AML-193 (cell line): ENCODE measurements around the gene C18orf63.
"Not testable (repeated sequence)": the region's sequence is repeated elsewhere in the genome, so short reads cannot be mapped to it uniquely, and the experiment has no call there.

ENCODE experiments used
- DNase-seq, 2 experiments: peaks; one replicate each; lab custom pipeline; 2025; lab: John Stamatoyannopoulos, UW

C18orf63 gene

GRCh38 chr18:74315464-74316256, at the start of gene C18orf63:
Gene C18orf63, plus strand, starts transcription at chr18:74315839. Its CDS starts 2,027 bp downstream, at chr18:74317866.
- DNase-seq = no peak

GRCh38 chr18:74266161-74266560, 49.5 kb upstream of the C18orf63 start:
- no peak for DNase-seq

GRCh38 chr18:74268175-74268574, 47.5 kb upstream of the C18orf63 start:
- DNase-seq = no peak

GRCh38 chr18:74268933-74269620, 46.6 kb upstream of the C18orf63 start:
- DNase-seq = no peak

GRCh38 chr18:74271635-74272034, 44.0 kb upstream of the C18orf63 start:
- DNase-seq = no peak

GRCh38 chr18:74273394-74273793, 42.2 kb upstream of the C18orf63 start:
- DNase-seq = no peak

GRCh38 chr18:74274700-74275099, 40.9 kb upstream of the C18orf63 start:
- DNase-seq = no peak

GRCh38 chr18:74275736-74276135, 39.9 kb upstream of the C18orf63 start:
- no peak for DNase-seq

- DNase-seq = no peak
Measured at GRCh38 chr18:74276609-74277008, 39.0 kb upstream of the C18orf63 start.

- DNase-seq = no peak
Measured at GRCh38 chr18:74277296-74277695, 38.3 kb upstream of the C18orf63 start.

- DNase-seq = no peak
Measured at GRCh38 chr18:74278058-74278457, 37.6 kb upstream of the C18orf63 start.

GRCh38 chr18:74278983-74279382, 36.7 kb upstream of the C18orf63 start:
- DNase-seq = no peak

GRCh38 chr18:74281011-74281979, 34.3 kb upstream of the C18orf63 start:
- no peak for DNase-seq

GRCh38 chr18:74281980-74282754, 33.5 kb upstream of the C18orf63 start:
- no peak for DNase-seq

- no peak for DNase-seq
Measured at GRCh38 chr18:74282755-74283554, 32.7 kb upstream of the C18orf63 start.

- DNase-seq = no peak
Measured at GRCh38 chr18:74283646-74284045, 32.0 kb upstream of the C18orf63 start.

GRCh38 chr18:74284191-74284979, 31.3 kb upstream of the C18orf63 start:
- no peak for DNase-seq

GRCh38 chr18:74284980-74285355, 30.7 kb upstream of the C18orf63 start:
- DNase-seq = no peak

GRCh38 chr18:74285583-74285982, 30.1 kb upstream of the C18orf63 start:
- DNase-seq = not testable (repeated sequence)
